PFSK-1 (cell line): ENCODE data around the gene OR52D1.

ENCODE experiments used
- FOXP2 ChIP-seq: optimal IDR thresholded peaks from 2 replicates; pipeline ENCODE3; 2011; ENCODE audit warnings: borderline replicate concordance, control low read depth, inconsistent platforms; ENCODE audit not compliant: insufficient read depth; ENCODE audit errors: extremely low read length, extremely low read depth
- POLR2AphosphoS5 ChIP-seq: IDR thresholded peaks from 2 replicates; pipeline ENCODE4 v1.6.1; 2012; ENCODE audit warnings: low read depth, mild to moderate bottlenecking, control low read depth, low read length, moderate library complexity
- SIN3A ChIP-seq: IDR thresholded peaks from 2 replicates; pipeline ENCODE4 v1.6.1; 2012; ENCODE audit warnings: mild to moderate bottlenecking, low read length, moderate library complexity, borderline replicate concordance; ENCODE audit not compliant: insufficient read depth
- TAF1 ChIP-seq: IDR thresholded peaks from 2 replicates; pipeline ENCODE4 v1.6.1; 2012; ENCODE audit warnings: low read length, control low read depth, borderline replicate concordance; ENCODE audit not compliant: insufficient read depth
- TF ChIP-seq, protein P1 (sequence below), 2 experiments: IDR thresholded peaks; 2 replicates each; pipeline versions ENCODE4 v1.6.1 to v1.8.0; 2011 to 2012; ENCODE audit warnings: low read depth in 2 of 2, low read length in 2 of 2, control low read depth in 1 of 2, inconsistent platforms in 1 of 2, mild to moderate bottlenecking in 1 of 2, moderate library complexity in 1 of 2; ENCODE audit not compliant: insufficient read depth in 1 of 2

Gene OR52D1

GRCh38 chr11:5508605-5509004, 20.1 kb downstream of the OR52D1 start:
- TF ChIP-seq, protein P1, sequence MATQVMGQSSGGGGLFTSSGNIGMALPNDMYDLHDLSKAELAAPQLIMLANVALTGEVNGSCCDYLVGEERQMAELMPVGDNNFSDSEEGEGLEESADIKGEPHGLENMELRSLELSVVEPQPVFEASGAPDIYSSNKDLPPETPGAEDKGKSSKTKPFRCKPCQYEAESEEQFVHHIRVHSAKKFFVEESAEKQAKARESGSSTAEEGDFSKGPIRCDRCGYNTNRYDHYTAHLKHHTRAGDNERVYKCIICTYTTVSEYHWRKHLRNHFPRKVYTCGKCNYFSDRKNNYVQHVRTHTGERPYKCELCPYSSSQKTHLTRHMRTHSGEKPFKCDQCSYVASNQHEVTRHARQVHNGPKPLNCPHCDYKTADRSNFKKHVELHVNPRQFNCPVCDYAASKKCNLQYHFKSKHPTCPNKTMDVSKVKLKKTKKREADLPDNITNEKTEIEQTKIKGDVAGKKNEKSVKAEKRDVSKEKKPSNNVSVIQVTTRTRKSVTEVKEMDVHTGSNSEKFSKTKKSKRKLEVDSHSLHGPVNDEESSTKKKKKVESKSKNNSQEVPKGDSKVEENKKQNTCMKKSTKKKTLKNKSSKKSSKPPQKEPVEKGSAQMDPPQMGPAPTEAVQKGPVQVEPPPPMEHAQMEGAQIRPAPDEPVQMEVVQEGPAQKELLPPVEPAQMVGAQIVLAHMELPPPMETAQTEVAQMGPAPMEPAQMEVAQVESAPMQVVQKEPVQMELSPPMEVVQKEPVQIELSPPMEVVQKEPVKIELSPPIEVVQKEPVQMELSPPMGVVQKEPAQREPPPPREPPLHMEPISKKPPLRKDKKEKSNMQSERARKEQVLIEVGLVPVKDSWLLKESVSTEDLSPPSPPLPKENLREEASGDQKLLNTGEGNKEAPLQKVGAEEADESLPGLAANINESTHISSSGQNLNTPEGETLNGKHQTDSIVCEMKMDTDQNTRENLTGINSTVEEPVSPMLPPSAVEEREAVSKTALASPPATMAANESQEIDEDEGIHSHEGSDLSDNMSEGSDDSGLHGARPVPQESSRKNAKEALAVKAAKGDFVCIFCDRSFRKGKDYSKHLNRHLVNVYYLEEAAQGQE (IDR thresholded peaks at IDR 0.05; ENCODE audit: insufficient read depth in 1 of 2, low read depth in 2 of 2, low read length in 2 of 2), result no peak
- TF ChIP-seq SIN3A (no peak), FOXP2 (no peak), POLR2AphosphoS5 (no peak), TAF1 (no peak)

GRCh38 chr11:5509803-5510202, 21.3 kb downstream of the OR52D1 start, which contains the start of gene UBQLN3:
Gene UBQLN3, minus strand, starts transcription at chr11:5509957. Its CDS starts 399 bp downstream, at chr11:5509558.
- no peak for TF ChIP-seq FOXP2

DNA sequence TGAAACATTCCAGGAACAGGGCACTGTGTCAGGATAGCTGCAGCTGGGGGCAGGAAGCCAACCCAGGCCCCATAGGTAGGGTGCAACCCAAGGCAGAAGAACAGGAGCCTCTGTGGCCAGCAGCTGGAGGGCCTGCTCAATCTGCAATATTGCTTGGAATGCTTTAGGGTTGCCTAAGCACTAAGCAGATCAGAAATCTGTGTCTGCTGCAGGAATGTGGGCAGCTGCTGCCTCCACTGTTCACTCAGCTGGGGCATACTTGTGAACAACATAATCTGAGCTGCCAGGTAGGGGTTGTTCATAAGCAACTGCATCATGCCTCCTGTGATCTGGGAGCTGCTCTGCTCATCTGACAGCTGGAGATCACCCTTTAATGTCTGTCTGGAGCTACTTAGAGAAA, 26.4 kb downstream of the OR52D1 start:
- no peak for TF ChIP-seq FOXP2
- TF ChIP-seq TAF1, result no peak
- TF ChIP-seq, protein P1 (IDR thresholded peaks at IDR 0.05; ENCODE audit: insufficient read depth in 1 of 2, low read depth in 2 of 2, low read length in 2 of 2), result no peak
- TF ChIP-seq SIN3A, result no peak
- TF ChIP-seq POLR2AphosphoS5, result no peak

- TF ChIP-seq FOXP2 (no peak), SIN3A (no peak), TAF1 (no peak), POLR2AphosphoS5 (no peak)
- TF ChIP-seq, protein P1 (IDR thresholded peaks at IDR 0.05; ENCODE audit: insufficient read depth in 1 of 2, low read depth in 2 of 2, low read length in 2 of 2), result no peak
Measured at GRCh38 chr11:5516599-5516998, 28.1 kb downstream of the OR52D1 start, which contains the start of gene UBQLNL. Gene UBQLNL, minus strand, starts transcription at chr11:5516699. Its CDS starts 258 bp downstream, at chr11:5516441.

DNA sequence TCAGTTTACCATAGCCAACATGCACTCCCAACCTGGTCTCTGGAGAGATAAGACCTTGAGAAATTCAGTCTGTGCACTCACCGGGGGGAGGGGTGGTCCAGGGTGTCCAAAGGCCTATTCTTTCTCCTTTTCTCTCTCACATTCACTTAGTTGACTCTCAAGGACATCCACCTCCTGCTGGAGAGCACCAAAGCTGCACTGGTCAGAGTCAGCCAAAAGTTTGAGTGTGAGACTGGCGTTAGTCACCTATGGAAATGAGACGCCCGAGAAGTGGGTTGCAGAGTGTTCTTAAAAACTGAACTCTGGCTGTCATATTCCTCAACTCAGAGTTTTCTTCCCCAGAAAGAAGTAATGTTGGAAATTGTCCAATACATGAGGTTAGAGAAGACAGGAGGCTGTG, 33.1 kb downstream of the OR52D1 start:
- TF ChIP-seq SIN3A, result no peak
- TF ChIP-seq TAF1, result no peak
- no peak for TF ChIP-seq POLR2AphosphoS5
- TF ChIP-seq FOXP2, result no peak
- TF ChIP-seq, protein P1 (IDR thresholded peaks at IDR 0.05; ENCODE audit: insufficient read depth in 1 of 2, low read depth in 2 of 2, low read length in 2 of 2), result no peak
